CD4-positive, alpha-beta T cell treated with Interleukin-12 subunit alpha and Interleukin-12 subunit beta, for 1 hour (primary cell): ENCODE results near the gene ATXN3L.

Experiments used
- DNase-seq: peaks from one replicate; pipeline ENCODE4 v3.0.0-alpha.2; 2020

The ATXN3L gene

GRCh38 chrX:13319953-13320352, at the start of gene ATXN3L:
Gene ATXN3L, minus strand, starts transcription at chrX:13320053. Its CDS starts 119 bp downstream, at chrX:13319934.
- no peak for DNase-seq

DNA sequence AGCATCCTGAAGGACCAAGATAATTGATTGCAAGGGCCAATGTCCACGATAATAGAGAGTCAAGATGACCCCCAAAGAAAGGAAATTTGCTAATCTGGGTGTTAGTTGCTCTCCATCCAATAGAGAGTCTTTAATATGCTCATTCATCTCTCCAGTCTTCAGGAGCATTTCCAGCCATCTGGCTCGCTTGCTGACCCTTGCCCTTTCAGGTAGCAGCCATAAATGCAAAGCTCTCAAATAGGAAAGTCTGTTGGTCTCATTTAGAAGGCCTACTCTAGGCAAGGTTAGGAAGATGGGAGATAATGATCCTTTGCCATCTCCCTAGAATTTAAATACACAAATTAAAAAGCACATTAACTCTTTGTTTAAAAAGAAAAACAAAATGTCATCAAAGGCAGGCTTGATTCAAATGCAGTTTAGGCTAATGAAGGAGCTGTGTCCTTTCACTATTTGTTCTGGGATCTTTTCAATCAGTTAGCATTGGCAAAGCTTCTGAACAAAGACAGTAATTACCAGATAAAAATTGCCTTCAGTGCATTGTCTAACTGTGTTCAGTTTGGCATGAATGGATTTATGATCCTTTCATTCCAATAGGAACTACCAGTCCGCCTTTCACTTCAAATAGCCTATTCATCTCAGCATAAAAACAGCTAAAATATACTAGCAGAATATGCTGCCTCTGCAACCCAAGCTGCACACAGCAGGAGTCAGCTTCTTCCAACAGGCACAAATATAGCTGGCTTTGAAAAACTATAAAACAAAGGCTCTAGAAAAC, 49.6 kb upstream of the ATXN3L start:
- DNase-seq, result no peak

GRCh38 chrX:13367950-13368349, 48.1 kb upstream of the ATXN3L start:
- DNase-seq, result no peak

GRCh38 chrX:13366698-13367097, 46.8 kb upstream of the ATXN3L start:
- DNase-seq, result no peak

GRCh38 chrX:13365161-13365560, 45.3 kb upstream of the ATXN3L start:
- no peak for DNase-seq

GRCh38 chrX:13364230-13364857, 44.5 kb upstream of the ATXN3L start:
- no peak for DNase-seq

- DNase-seq, result no peak
Measured at GRCh38 chrX:13360146-13360545, 40.3 kb upstream of the ATXN3L start.

GRCh38 chrX:13357925-13358324, 38.1 kb upstream of the ATXN3L start:
- DNase-seq, result no peak

- no peak for DNase-seq
Measured at GRCh38 chrX:13346646-13347045, 26.8 kb upstream of the ATXN3L start.

GRCh38 chrX:13345438-13345837, 25.6 kb upstream of the ATXN3L start:
- DNase-seq, result no peak

- DNase-seq, result no peak
Measured at GRCh38 chrX:13345037-13345436, 25.2 kb upstream of the ATXN3L start.

GRCh38 chrX:13341491-13342101, 21.7 kb upstream of the ATXN3L start:
- DNase-seq, result peak; percentile 1

DNA sequence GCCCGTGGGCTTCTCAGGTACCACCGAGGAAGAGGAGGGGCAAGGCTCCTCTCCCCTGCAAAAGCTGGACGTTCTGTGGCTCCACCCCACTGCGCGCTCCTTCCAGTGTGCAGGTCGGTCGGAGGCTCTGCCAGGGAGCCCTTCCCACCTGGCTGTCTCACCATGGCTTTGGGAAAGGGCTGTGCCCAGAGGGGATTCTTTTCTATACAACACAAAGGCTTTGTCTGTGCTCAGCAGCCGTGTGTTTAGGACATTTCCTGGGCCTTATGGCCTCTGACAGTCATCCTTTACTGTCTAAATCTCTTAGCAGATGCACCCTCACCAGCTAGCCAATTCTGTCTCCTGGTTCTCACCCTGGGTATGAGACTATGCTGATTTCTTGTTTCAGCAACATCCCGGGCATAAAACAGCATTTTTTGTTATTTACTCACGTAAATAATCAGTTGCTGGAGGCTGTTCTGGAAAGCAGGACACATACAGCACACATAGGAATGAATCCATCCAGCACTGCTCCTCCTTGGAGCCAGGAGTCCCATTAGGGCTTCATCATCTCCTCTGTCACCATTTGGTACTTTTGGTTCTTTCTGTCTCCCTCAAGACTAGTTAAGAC, 20.4 kb upstream of the ATXN3L start:
- DNase-seq, result no peak

GRCh38 chrX:13339607-13340006, 19.8 kb upstream of the ATXN3L start:
- DNase-seq, result no peak

DNA sequence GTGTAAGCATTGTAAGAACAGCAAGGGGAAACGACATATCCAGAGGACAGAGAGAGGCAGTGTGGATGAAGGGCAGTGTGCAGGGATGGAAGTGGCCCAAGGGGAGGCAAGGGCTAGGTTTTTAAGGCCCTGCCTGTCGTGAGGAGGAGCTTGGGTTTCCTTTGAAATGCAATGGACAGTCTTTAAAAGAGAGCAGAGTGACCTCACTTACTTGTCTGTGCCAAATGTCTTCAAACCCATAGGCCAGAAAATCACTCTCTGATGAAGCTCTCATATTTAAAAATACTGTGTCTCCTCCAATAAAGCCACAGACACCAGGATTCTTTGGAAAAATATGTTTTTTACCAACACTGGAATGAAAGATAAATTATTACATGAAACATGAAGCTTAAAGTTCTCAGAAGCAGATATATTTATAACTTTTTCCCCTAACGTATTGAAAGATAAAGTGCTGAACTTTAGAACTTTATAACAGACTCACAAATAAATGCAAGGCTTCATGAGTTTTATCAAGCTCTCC, 19.2 kb upstream of the ATXN3L start:
- DNase-seq, result no peak

GRCh38 chrX:13334491-13334890, 14.6 kb upstream of the ATXN3L start:
- DNase-seq, result no peak

DNA sequence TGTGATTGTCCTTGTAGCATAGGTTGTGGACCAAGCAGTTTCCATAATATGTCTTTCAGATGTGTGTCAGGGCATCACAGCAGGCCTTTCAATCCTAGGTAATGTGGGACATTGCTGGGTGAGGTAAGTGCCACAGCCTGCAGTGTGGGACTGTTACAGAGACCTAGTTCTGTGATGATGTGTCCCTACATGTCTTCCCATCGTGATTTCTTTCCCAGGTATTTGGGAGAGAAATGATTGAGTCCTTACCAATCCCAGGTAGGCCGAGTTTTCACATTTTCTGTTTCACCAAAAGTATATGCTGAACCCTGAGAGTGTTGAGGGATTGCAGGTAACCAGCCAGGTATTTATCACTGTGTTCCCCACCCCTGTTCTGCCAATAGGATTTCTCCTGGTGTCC, 10.6 kb upstream of the ATXN3L start:
- DNase-seq, result no peak

- no peak for DNase-seq
Measured at GRCh38 chrX:13327666-13328065, 7.8 kb upstream of the ATXN3L start.

GRCh38 chrX:13323241-13323640, 3.4 kb upstream of the ATXN3L start:
- no peak for DNase-seq

- no peak for DNase-seq
Measured at GRCh38 chrX:13317366-13317765, 2.5 kb downstream of the ATXN3L start.

GRCh38 chrX:13311560-13311959, 8.3 kb downstream of the ATXN3L start:
- no peak for DNase-seq

DNA sequence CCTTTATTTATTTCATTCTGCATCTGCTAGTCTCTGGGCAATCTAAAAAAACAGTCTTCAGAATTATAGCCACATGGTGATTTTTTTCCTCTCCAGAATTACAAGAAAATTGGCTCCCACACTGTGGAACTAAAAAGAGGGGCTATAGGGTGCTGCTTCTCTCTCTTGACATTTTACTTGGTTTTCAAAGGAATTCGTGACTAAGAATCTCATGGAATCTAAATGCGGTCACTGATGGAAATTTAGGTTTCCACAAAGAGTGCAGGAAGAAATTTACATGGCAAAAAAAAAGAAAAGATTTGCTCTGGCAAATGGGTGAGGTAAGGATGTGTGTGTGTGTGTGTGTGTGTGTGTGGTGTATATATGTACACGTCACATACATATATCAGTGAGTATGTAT, 10.2 kb downstream of the ATXN3L start:
- no peak for DNase-seq

DNA sequence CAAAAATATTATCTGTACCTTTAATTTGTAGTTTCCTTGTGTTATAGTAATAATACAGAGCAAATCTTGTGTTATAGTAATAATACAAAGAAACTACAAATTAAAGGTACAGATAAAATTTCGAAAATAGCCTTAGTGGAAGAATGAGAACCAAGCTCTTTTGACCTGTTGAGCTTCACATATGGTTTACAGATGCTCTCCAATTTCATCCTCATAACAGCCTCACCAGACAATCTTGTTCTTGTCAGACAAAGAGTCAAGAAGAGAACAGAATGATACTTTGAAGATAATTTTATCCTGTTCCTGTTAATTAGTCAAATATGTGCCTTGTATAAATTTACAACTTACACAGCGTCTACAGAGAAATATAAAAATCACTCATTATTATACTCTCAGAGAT, 12.8 kb downstream of the ATXN3L start:
- DNase-seq, result no peak

DNA sequence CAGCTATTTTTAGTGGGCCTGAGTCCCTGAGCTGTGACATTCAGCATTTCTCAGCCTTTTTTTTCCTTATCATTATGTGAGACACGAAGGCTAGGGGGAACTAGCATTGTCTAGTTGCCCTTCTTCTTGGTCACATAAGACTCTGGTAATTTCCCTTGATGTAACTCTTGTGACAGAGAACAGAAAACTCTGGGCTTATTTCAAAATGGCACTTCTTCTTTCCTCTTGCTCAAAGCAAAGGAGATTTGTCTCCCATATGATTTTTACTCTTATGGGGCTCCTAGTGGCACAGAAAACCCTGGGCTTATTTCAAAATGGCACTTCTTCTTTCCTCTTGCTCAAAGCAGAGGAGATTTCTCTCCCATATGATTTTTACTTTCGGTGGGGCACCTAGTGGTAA, 14.7 kb downstream of the ATXN3L start:
- no peak for DNase-seq
